Activated CD4-positive, alpha-beta T cell treated with anti-CD3 and anti-CD28 coated beads, Interleukin-2, amount 50 U/mL, for 1 hour (primary cell): Measurements from ENCODE around the gene AURKAIP1.
A peak's percentile ranks its signal among the peaks of the same experiment; 100 is the strongest.
"Not testable (repeated sequence)": the region's sequence is repeated elsewhere in the genome, so short reads cannot be mapped to it uniquely, and the experiment has no call there.

Experiments used
- DNase-seq: peaks from one replicate; pipeline ENCODE4 v3.0.0-alpha.2; 2020

AURKAIP1 gene

GRCh38 chr1:1374929-1375662 is at the start of gene AURKAIP1:
Gene AURKAIP1, minus strand, starts transcription at chr1:1375207. Its CDS starts 451 bp downstream, at chr1:1374756.
- peak; percentile 92 for DNase-seq

GRCh38 chr1:1424707-1425106 is 49.7 kb upstream of the AURKAIP1 start:
- DNase-seq, result no peak

- no peak for DNase-seq
These were observed 48.2 kb upstream of the AURKAIP1 start for GRCh38 chr1:1423245-1423597.

- no peak for DNase-seq
These were observed 47.6 kb upstream of the AURKAIP1 start for GRCh38 chr1:1422465-1423244.

- no peak for DNase-seq
These were observed 47.0 kb upstream of the AURKAIP1 start for GRCh38 chr1:1421907-1422464.

- DNase-seq, result no peak
These were observed 46.3 kb upstream of the AURKAIP1 start, which contains the start of gene ANKRD65 for GRCh38 chr1:1421147-1421906. Gene ANKRD65, minus strand, starts transcription at chr1:1421276. Its CDS starts 271 bp downstream, at chr1:1421005.

- no peak for DNase-seq
These were observed 45.7 kb upstream of the AURKAIP1 start for GRCh38 chr1:1420654-1421141.

GRCh38 chr1:1419813-1420653 is 45.0 kb upstream of the AURKAIP1 start:
- DNase-seq, result no peak

GRCh38 chr1:1419363-1419812 is 44.4 kb upstream of the AURKAIP1 start:
- no peak for DNase-seq

GRCh38 chr1:1418464-1419362 is 43.7 kb upstream of the AURKAIP1 start:
- DNase-seq, result no peak

- DNase-seq, result not testable (repeated sequence)
These were observed 42.9 kb upstream of the AURKAIP1 start for GRCh38 chr1:1417825-1418463.

GRCh38 chr1:1417396-1417795 is 42.4 kb upstream of the AURKAIP1 start:
- not testable (repeated sequence) for DNase-seq

GRCh38 chr1:1415751-1416150 is 40.7 kb upstream of the AURKAIP1 start:
- DNase-seq, result no peak

- not testable (repeated sequence) for DNase-seq
These were observed 37.4 kb upstream of the AURKAIP1 start for GRCh38 chr1:1412311-1412902.

GRCh38 chr1:1411626-1412025 is 36.6 kb upstream of the AURKAIP1 start:
- DNase-seq, result no peak

GRCh38 chr1:1410238-1410637 is 35.2 kb upstream of the AURKAIP1 start:
- DNase-seq, result not testable (repeated sequence)

GRCh38 chr1:1407636-1408318 is 32.8 kb upstream of the AURKAIP1 start:
- DNase-seq, result no peak

GRCh38 chr1:1406821-1407635 is 32.0 kb upstream of the AURKAIP1 start, which contains the start of gene MRPL20:
Gene MRPL20, minus strand, starts transcription at chr1:1407293. Its CDS starts 76 bp downstream, at chr1:1407217.
- peak; percentile 96 for DNase-seq
